DND-41 (cell line): ENCODE results near the gene CYP4F22.

Experiments
- EZH2 ChIP-seq: IDR thresholded peaks from 3 replicates; pipeline ENCODE4 v1.6.1; 2012; ENCODE audit warnings: borderline replicate concordance, low read depth, mild to moderate bottlenecking, moderate library complexity, low read length, inconsistent platforms; ENCODE audit not compliant: severe bottlenecking
- TF ChIP-seq, protein P1 (sequence below): IDR thresholded peaks from 2 replicates; pipeline ENCODE4 v1.5.1; 2012; ENCODE audit warnings: borderline replicate concordance, low read length, moderate library complexity, mild to moderate bottlenecking; ENCODE audit not compliant: poor library complexity, severe bottlenecking; ENCODE audit errors: extremely low read depth

DNA sequence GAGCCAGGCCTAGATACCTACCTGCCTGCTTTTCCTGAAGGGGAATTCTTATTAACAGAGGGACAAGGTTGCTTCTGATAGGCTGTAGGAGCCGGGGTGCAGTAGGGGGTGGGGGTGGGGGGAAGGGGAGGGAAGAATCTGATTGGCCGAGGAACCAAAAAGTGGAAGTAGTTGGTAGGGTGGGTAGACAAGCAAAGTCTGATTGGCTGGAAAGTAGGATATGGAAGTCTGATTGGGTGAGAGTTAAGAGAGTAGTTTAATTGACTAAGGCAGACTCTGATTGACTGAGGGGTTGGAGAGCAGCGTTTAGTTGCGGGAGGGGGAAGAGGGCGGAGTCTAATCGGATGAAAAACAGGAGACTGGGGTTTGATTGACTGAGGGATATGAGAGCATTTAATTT, 9.4 kb upstream of the CYP4F22 start:
- TF ChIP-seq, protein P1, sequence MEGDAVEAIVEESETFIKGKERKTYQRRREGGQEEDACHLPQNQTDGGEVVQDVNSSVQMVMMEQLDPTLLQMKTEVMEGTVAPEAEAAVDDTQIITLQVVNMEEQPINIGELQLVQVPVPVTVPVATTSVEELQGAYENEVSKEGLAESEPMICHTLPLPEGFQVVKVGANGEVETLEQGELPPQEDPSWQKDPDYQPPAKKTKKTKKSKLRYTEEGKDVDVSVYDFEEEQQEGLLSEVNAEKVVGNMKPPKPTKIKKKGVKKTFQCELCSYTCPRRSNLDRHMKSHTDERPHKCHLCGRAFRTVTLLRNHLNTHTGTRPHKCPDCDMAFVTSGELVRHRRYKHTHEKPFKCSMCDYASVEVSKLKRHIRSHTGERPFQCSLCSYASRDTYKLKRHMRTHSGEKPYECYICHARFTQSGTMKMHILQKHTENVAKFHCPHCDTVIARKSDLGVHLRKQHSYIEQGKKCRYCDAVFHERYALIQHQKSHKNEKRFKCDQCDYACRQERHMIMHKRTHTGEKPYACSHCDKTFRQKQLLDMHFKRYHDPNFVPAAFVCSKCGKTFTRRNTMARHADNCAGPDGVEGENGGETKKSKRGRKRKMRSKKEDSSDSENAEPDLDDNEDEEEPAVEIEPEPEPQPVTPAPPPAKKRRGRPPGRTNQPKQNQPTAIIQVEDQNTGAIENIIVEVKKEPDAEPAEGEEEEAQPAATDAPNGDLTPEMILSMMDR: no peak
- no peak for TF ChIP-seq EZH2
